ENCODE results near the gene GTPBP1.

The GTPBP1 gene

GRCh38 chr22:38705235-38706100 lies at the start of gene GTPBP1:
Gene GTPBP1, plus strand, starts transcription at chr22:38705944. Its CDS starts 12 bp downstream, at chr22:38705956.
- peak; percentile 97 for DNase-seq (ENCODE audit: low spot score)

- DNase-seq (ENCODE audit: low spot score): peak; percentile 98
Measured at GRCh38 chr22:38656256-38657044, 49.3 kb upstream of the GTPBP1 start, which contains the start of the genes CBY1 and FAM227A. Gene CBY1, plus strand, starts transcription at chr22:38656638. Its CDS starts 11,417 bp downstream, at chr22:38668055. Gene FAM227A, minus strand, starts transcription at chr22:38656392. Its CDS starts 6,224 bp downstream, at chr22:38650168.

DNA sequence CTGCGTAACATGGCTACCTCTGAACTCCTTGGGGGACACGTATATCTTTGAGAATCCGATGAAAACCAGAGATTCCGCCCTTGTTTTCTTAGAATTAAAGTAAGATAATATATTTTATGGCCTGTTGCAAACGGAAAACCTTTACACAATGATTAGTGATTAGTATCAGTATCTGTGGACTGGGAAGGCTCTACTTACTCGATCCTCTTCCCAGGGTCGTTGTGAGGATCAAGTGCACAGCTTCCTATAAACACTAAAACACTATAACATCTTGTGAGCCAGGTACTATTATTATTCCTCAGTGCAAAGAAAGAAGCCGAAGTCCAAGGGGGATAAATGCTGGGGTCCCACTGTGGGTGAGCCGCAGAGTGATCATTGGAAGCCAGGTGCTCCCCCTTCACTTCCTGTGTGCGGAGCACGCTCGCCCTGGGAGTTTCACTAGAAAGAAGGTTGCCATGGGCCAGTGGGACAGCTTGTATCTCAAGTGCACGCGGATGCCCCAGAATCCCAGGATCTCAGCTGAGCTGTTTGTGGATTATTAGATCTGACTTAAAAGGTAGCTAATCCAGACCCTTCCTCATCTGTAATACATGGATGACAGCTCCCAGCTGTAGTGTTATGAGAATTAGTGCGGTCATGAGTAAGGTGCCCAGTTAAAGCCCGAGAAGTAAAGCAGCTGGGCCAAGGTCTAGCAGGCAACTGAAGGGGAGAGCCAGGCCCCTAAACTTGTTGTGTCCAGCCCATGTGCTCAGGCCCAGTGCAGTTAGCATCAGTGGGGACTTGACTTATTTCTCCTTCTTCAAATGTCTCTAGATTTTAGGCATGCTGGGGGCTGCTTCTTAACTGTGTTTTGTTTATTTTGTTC lies 48.5 kb upstream of the GTPBP1 start:
- DNase-seq (ENCODE audit: low spot score): peak; percentile 24

DNA sequence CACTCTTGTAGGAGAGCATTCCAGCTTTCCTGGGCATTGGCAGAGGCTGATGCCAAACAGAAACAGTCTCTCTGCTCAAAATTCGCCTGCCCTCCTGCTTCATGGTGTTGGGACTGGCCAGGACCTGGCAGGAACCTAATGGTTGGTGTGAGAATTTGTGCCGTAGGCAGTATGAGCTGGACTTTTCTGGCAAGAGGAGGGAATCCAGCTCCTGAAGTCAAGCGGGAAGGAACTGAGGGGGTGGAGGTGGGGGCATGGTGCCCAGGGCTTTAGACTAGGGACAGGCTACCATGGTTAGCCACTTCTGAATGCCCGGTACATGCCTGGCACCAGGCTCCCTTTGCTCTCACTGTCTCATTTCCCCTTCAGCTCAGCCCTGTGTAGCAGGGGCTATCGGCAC lies 30.9 kb upstream of the GTPBP1 start:
- no peak for DNase-seq (ENCODE audit: low spot score)

- no peak for DNase-seq (ENCODE audit: low spot score)
Measured at GRCh38 chr22:38675833-38676232, 29.9 kb upstream of the GTPBP1 start.

DNA sequence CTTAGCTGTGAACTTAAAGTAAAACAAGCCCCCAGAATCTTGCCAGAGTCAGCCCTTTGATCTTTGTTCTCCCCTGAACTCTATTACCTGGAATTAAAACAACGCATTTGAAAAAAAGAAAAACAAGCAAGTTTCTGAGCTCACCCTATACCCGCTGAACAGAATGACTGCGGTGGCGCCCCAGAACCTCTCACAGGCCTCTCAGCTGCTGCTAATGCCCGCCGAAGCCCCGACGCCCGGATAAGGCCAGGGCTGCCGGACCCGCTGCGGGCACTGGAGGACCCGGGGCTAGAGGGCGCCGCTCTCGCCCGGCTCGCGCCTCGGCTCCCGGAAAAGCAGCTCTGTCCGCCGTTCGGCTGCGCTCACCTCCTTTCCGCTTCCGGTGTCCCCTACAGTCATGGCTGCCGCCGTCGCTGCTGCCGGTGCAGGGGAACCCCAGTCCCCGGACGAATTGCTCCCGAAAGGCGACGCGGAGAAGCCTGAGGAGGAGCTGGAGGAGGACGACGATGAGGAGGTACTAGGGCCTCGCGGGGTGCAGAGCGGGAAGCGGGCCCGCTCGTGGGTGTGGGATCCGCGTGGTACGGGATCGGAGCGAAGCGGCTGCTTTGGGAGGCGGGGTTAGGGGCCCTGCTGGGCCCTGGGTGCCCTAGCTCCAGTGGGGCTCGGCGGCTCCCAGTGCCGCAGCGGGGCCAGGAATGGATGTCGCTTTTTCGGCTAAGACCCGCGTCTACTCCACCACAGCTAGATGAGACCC lies 24.0 kb upstream of the GTPBP1 start, which contains the start of gene TOMM22:
TSS of gene TOMM22 (plus strand) at position 376 of the 754 bp plus-strand sequence. CDS start at position 398, 22 bp downstream.
- peak; percentile 96 for DNase-seq (ENCODE audit: low spot score)

GRCh38 chr22:38684895-38685294 lies 20.8 kb upstream of the GTPBP1 start:
- no peak for DNase-seq (ENCODE audit: low spot score)

- no peak for DNase-seq (ENCODE audit: low spot score)
Measured at GRCh38 chr22:38685761-38686160, 20.0 kb upstream of the GTPBP1 start.

GRCh38 chr22:38689651-38690050 lies 16.1 kb upstream of the GTPBP1 start:
- DNase-seq (ENCODE audit: low spot score): no peak

DNA sequence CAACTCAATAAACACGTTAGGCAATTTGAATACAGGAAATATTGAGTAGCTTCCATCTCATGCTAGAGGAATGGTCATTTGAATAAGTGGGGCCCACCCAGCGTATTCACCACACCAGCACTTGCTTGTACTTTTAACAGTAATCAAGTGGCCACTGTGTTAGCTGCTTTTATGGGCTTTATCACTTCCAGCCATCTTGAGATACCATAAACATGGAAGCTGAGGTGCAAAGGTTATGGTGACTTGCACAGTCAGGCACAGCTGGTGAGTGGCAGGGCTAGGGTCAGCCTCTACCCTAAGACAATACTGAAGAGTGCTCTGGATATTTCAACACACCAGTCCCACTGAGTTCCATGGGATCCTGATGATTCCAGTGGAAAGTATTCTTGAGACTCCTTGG lies 11.7 kb upstream of the GTPBP1 start:
- no peak for DNase-seq (ENCODE audit: low spot score)

- DNase-seq (ENCODE audit: low spot score): no peak
Measured at GRCh38 chr22:38694940-38695339, 10.8 kb upstream of the GTPBP1 start.

DNA sequence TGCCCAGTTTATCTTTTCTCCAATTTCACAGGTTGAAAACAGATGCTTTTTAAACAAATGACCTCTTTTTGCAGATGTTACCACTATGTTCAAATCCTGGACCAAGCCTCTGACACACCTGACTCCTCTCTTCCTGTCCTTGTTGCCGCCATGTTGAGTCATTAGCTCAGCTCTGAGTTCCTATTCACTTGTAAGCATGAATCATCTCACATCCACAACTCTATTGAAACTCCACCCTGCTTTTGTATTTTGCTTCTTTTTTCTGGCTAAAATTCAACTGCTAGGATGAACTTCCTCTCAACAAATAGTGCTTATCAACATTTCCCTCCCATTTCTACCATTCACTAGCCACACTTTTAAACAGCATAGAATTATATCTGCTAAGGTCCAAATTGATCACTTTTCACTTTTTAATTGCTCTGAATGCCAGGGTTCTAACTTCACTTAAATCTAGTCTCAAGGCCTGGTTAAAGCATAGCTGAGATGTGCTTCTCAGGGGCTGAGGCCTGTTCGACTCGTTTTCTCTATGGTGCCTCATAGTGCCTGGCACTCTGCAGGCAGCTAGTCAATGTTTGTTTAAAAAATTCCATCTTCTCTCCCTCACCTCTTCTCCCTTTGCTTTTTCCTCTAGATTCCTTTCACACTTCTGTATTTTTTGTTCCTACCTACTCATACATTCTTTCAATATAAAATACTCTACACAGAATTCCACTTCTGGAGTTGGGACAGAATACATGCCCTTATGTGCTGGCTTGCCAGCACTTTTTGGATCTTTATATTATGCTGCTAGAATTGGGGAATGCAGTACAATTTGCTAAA lies 8.9 kb upstream of the GTPBP1 start:
- DNase-seq (ENCODE audit: low spot score): peak; percentile 71

- DNase-seq (ENCODE audit: low spot score): no peak
Measured at GRCh38 chr22:38697425-38698089, 8.2 kb upstream of the GTPBP1 start.

GRCh38 chr22:38698407-38699094 lies 7.2 kb upstream of the GTPBP1 start:
- no peak for DNase-seq (ENCODE audit: low spot score)

GRCh38 chr22:38699143-38699542 lies 6.6 kb upstream of the GTPBP1 start:
- DNase-seq (ENCODE audit: low spot score): no peak

DNA sequence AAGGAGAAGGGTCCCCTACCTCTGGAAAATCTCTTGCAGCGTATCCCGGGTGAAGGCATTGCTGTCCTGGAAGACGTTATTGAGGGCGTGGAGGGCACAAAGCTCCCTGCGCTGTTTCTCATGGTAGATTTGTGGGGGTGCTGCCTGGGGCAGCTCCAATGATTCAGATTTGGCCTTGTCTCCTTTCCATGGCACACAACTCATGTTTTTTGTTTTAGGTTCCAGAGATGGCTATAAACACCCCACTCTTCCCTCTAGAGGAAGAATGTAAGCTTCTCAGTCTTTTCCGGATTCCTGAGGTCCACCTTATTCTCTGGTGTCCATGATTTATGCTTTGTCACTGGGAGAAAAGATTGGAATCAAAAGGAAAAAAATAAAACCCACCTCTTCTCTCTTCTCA lies 6.0 kb upstream of the GTPBP1 start:
- peak; percentile 61 for DNase-seq (ENCODE audit: low spot score)

DNA sequence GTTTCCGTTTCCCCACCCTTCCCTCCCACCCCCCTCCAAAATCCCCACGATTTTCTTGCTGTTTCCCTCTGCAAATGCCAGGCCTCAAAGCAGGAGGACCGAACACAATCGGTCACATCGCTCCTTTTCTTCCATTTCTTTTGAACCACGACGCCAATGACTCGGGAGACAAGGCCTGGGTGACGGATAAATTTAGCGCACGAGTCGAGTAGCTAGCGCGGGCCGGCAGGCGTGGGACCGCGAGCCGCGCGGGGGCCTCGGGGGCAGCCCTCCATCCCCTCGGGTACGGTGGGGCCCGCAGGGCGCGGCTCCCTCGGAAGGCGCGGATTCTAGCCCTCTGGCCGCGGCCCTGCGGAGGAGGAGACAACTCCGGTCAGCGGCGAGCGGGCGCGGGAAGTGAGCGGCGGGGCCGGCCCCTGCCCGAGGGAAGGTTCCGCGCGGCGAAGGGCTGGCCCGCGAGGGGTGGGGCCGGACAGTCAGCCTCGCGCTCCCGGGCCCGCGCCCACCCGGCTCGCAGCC lies 5.4 kb upstream of the GTPBP1 start:
- DNase-seq (ENCODE audit: low spot score): peak; percentile 81

- DNase-seq (ENCODE audit: low spot score): peak; percentile 96
Measured at GRCh38 chr22:38700789-38701628, 4.7 kb upstream of the GTPBP1 start, which contains the start of gene JOSD1. Gene JOSD1, minus strand, starts transcription at chr22:38700943. Its CDS starts 956 bp downstream, at chr22:38699987.
